Measurements from ENCODE around the gene SORT1.

Gene SORT1

GRCh38 chr1:109356505-109356904, 41.2 kb downstream of the SORT1 start:
- no peak for ATAC-seq
- TF ChIP-seq CREB5 (CRISPR knock-in tag; IDR thresholded peaks at IDR 0.05; ENCODE audit: low read depth): no peak

GRCh38 chr1:109354929-109355328, 42.8 kb downstream of the SORT1 start:
- TF ChIP-seq RARB (CRISPR knock-in tag; IDR thresholded peaks at IDR 0.05): no peak
- TF ChIP-seq SNAI2 (CRISPR knock-in tag; IDR thresholded peaks at IDR 0.05): no peak
- TF ChIP-seq BACH2 (CRISPR knock-in tag; IDR thresholded peaks at IDR 0.05; ENCODE audit: borderline replicate concordance): no peak
- TF ChIP-seq ZFP30 (CRISPR knock-in tag; IDR thresholded peaks at IDR 0.05): no peak
- no peak for TF ChIP-seq OSR1 (CRISPR knock-in tag; IDR thresholded peaks at IDR 0.05)
- TF ChIP-seq CSRNP3 (CRISPR knock-in tag; IDR thresholded peaks at IDR 0.05): no peak
- TF ChIP-seq ZC3H10 (CRISPR knock-in tag; IDR thresholded peaks at IDR 0.05): no peak
- TF ChIP-seq GLIS3 (CRISPR knock-in tag; IDR thresholded peaks at IDR 0.05): no peak
- no peak for ATAC-seq

- ATAC-seq: no peak
- TF ChIP-seq POU6F1 (CRISPR knock-in tag; IDR thresholded peaks at IDR 0.05; ENCODE audit: borderline replicate concordance, low read depth) (no peak), BACH2 (CRISPR knock-in tag; IDR thresholded peaks at IDR 0.05; ENCODE audit: borderline replicate concordance) (no peak), ISL1 (CRISPR knock-in tag; IDR thresholded peaks at IDR 0.05) (no peak), OSR1 (CRISPR knock-in tag; IDR thresholded peaks at IDR 0.05) (no peak), TSHZ2 (CRISPR knock-in tag; IDR thresholded peaks at IDR 0.05) (no peak), CSRNP3 (CRISPR knock-in tag; IDR thresholded peaks at IDR 0.05) (no peak), ZNF565 (CRISPR knock-in tag; conservative IDR thresholded peaks at IDR 0.05; ENCODE audit: low read depth) (no peak), CSDC2 (CRISPR knock-in tag; IDR thresholded peaks at IDR 0.05) (no peak), TOX (CRISPR knock-in tag; IDR thresholded peaks at IDR 0.05; ENCODE audit: borderline replicate concordance) (no peak)
These were observed 46.3 kb downstream of the SORT1 start for GRCh38 chr1:109351457-109351856.

GRCh38 chr1:109350655-109351054, 47.1 kb downstream of the SORT1 start:
- ATAC-seq: no peak
- TF ChIP-seq POU6F1 (CRISPR knock-in tag; IDR thresholded peaks at IDR 0.05; ENCODE audit: borderline replicate concordance, low read depth) (no peak), CSDC2 (CRISPR knock-in tag; IDR thresholded peaks at IDR 0.05) (no peak), PATZ1 (CRISPR knock-in tag; IDR thresholded peaks at IDR 0.05; ENCODE audit: borderline replicate concordance) (no peak), GLIS3 (CRISPR knock-in tag; IDR thresholded peaks at IDR 0.05) (no peak), ESRRG (CRISPR knock-in tag; IDR thresholded peaks at IDR 0.05) (no peak), ZFP3 (CRISPR knock-in tag; IDR thresholded peaks at IDR 0.05) (no peak), PPARA (CRISPR knock-in tag; IDR thresholded peaks at IDR 0.05; ENCODE audit: borderline replicate concordance) (no peak), BACH2 (CRISPR knock-in tag; IDR thresholded peaks at IDR 0.05; ENCODE audit: borderline replicate concordance) (no peak), ISL1 (CRISPR knock-in tag; IDR thresholded peaks at IDR 0.05) (no peak), TSHZ2 (CRISPR knock-in tag; IDR thresholded peaks at IDR 0.05) (no peak), ZC3H10 (CRISPR knock-in tag; IDR thresholded peaks at IDR 0.05) (no peak), ZNF565 (CRISPR knock-in tag; conservative IDR thresholded peaks at IDR 0.05; ENCODE audit: low read depth) (no peak), TCF4 (CRISPR knock-in tag; IDR thresholded peaks at IDR 0.05; ENCODE audit: borderline replicate concordance) (no peak)

Measured in SK-N-SH treated with all-trans-retinoic acid at 6 μM for 48 hours (cell line).